Measurements from ENCODE around the gene PRKN. TPM values are rescaled to one million over a fixed set of nuclear protein-coding genes. Genes with fewer than 3 reads are reported as not detected.

PRKN gene
- total RNA-seq, 1 experiment from 2014 or later: 2.0 TPM

DNA sequence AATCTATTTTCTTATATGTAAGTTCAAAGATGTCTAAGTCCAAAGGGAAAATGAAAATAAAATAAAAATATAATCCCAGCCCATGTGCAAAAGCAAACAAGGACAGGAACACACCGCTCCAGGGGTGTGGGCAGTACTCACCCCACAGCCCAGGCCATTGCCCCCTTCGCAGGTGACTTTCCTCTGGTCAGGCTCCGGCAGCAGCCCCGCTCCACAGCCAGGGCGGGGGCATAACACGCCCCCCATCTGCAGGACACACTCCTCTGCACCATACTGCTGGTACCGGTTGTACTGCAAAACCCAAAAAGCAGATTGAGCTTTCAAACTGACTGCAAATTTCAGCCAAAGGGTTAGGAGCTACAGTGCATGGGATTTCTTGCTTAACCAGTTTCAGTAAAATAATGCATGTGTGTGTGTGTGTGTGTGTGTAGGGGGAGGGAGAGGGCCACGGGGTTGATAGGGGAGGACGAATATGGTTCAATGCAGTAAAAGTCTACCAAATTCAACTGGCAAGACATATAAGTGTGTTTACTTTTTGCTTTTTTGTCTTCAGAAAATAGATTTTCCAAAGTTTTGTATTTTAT lies 1178.8 kb downstream of the PRKN start:
- Histone ChIP-seq H3K23me2 (ENCODE audit: insufficient read length, low read depth, low read length, poor library complexity, severe bottlenecking) (no peaks in the 10 kb centered on the region), H2BK20ac (ENCODE audit: low read depth, low read length, poor library complexity, severe bottlenecking) (no peak overlapping the region), H2AK5ac (ENCODE audit: insufficient read length, low read length) (no peak overlapping the region), H2BK5ac (ENCODE audit: insufficient read length, low read length) (no peak overlapping the region), H3K79me2 (ENCODE audit: insufficient read depth, low read length) (no peaks in the 10 kb centered on the region), H4K20me1 (ENCODE audit: control insufficient read depth, insufficient read depth, insufficient read length) (no peaks in the 10 kb centered on the region), H3K56ac (ENCODE audit: insufficient read length, low read depth, low read length) (no peak overlapping the region), H3K27ac (ENCODE audit: insufficient read length, low read depth, low read length) (no peak overlapping the region), H3K9me3 (ENCODE audit: control insufficient read depth, low read depth, low read length) (no peaks in the 10 kb centered on the region), H4K5ac (ENCODE audit: insufficient read length, low read depth, low read length) (no peak overlapping the region), H2AFZ (ENCODE audit: low read length) (no peak overlapping the region), H3K23ac (ENCODE audit: insufficient read length, low read depth, low read length) (no peak overlapping the region), H2BK120ac (ENCODE audit: low read depth, low read length, poor library complexity, severe bottlenecking) (no peak overlapping the region), H3T11ph (ENCODE audit: low read length) (no peak overlapping the region), H3K27me3 (ENCODE audit: insufficient read depth, low read length) (no peaks in the 10 kb centered on the region), H4K91ac (ENCODE audit: insufficient read length, low read depth, low read length) (no peak overlapping the region), H2BK15ac (ENCODE audit: low read depth, low read length) (no peak overlapping the region), H2BK12ac (ENCODE audit: insufficient read length, low read depth, low read length) (no peak overlapping the region), H3K4me2 (ENCODE audit: insufficient read depth, insufficient read length, low read length) (no peak overlapping the region), H3K14ac (ENCODE audit: insufficient read depth, low read length) (no peak overlapping the region), H3K18ac (ENCODE audit: insufficient read length, low read depth, low read length) (no peak overlapping the region), H3K4me1 (ENCODE audit: insufficient read depth, low read length) (no peaks in the 10 kb centered on the region), H3K9ac (ENCODE audit: extremely low read depth, insufficient read length, low read length) (no peak overlapping the region), H3K79me1 (ENCODE audit: insufficient read depth, low read depth, low read length, poor library complexity, severe bottlenecking) (no peaks in the 10 kb centered on the region), H3K4ac (ENCODE audit: low read depth, low read length) (no peak overlapping the region), H4K8ac (replicated peaks; ENCODE audit: insufficient read length, low read depth, low read length) (no peak overlapping the region)
- Mint-ChIP-seq H3K27me3 (ENCODE audit: low read depth) (no peaks in the 10 kb centered on the region; the same call in none of the 2 replicates), H3K4me3 (no peak overlapping the region), H3K9me3 (peaks cover 5 to 11% of the 10 kb centered on the region in 2 experiments; a peak in 4 of 5 replicates), H3K36me3 (ENCODE audit: insufficient read depth in 1 of 3, low read depth in 3 of 3) (peaks cover 0 to 6% (median 4%) of the 10 kb centered on the region in 3 experiments; a peak in 2 of 7 replicates), H3K4me1 (peaks cover 13 to 24% of the 10 kb centered on the region in 2 experiments), H3K27ac (no peak overlapping the region)
- WGBS (ENCODE audit: extremely low coverage, insufficient read length, low lambda C conversion rate): no CpG with 5 or more reads among the region's 9 CpGs
- DNase-seq: no peak
- TF ChIP-seq, protein P1, sequence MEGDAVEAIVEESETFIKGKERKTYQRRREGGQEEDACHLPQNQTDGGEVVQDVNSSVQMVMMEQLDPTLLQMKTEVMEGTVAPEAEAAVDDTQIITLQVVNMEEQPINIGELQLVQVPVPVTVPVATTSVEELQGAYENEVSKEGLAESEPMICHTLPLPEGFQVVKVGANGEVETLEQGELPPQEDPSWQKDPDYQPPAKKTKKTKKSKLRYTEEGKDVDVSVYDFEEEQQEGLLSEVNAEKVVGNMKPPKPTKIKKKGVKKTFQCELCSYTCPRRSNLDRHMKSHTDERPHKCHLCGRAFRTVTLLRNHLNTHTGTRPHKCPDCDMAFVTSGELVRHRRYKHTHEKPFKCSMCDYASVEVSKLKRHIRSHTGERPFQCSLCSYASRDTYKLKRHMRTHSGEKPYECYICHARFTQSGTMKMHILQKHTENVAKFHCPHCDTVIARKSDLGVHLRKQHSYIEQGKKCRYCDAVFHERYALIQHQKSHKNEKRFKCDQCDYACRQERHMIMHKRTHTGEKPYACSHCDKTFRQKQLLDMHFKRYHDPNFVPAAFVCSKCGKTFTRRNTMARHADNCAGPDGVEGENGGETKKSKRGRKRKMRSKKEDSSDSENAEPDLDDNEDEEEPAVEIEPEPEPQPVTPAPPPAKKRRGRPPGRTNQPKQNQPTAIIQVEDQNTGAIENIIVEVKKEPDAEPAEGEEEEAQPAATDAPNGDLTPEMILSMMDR (conservative IDR thresholded peaks at IDR 0.05): no peak
